ENCODE results near the gene NDUFS1.
"Not testable (repeated sequence)": the region's sequence is repeated elsewhere in the genome, so short reads cannot be mapped to it uniquely, and the experiment has no call there.

NDUFS1 gene

GRCh38 chr2:206158563-206159345, 490 bp downstream of the NDUFS1 start:
- peak overlapping the region; percentile 92 for H3K27ac ChIP-seq
- no peak for TF ChIP-seq CTCF (conservative IDR thresholded peaks at IDR 0.05)

DNA sequence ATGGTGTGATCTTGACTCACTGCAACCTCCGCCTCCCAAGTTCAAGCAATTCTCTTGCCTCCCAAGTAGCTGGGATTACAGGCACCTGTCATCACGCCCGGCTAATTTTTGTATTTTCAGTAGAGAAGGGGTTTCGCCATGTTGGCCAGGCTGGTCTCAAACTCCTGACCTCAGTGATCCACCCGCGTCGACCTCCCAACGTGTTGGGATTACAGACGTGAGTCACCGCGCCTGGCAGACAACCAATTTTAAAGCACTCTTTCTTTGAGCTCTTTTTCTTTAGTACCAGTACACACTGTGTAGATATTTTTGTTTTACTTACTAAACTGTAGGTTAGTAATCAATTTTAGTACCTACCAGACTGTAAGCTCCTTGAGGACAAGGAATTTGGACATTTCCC, 2.2 kb downstream of the NDUFS1 start:
- H3K27ac ChIP-seq, result not testable (repeated sequence)

DNA sequence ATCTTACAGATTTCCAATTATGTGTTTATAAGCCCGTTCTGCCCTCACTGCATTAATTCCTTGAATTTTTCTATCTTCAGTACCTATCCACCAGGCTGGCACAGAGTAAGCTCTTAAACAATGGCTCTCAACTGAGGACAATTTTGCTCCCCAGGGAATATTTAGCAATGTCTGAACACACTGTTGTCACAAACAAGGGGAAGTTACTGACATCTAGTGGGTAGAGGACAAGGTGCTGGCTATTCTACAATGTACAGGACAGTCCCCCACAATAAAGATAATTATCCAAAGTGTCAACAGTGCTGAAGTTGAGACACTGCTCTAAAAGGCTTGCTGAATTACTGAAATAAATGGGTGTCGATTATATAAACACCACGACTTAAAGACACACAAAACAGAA, 5.0 kb downstream of the NDUFS1 start:
- TF ChIP-seq CTCF (conservative IDR thresholded peaks at IDR 0.05), result peak; percentile 63
- H3K27ac ChIP-seq, result peak overlapping the region; percentile 13; the same call in 1 of the 2 replicates

GRCh38 chr2:206150631-206151030, 8.6 kb downstream of the NDUFS1 start:
- H3K27ac ChIP-seq, result no peak overlapping the region
- no peak for TF ChIP-seq CTCF (conservative IDR thresholded peaks at IDR 0.05)

DNA sequence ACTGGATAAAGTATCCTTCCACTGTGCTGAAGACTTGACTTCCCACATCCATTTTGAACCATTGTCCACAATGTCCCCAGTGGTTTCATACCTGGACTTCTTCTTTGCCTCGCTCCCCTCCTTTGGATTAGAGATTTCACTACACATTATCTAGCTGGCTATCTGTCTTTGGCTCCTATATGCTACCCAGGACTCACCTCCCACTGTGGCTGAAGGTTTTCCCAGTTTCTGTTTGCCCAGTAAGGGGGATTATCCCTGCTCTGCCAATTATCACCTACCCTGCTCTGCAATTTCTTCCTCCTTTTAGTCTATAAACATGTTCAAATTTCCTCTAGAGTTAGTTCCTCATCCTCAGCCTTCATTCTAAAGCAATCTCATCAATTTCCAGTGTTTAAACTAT, 9.1 kb downstream of the NDUFS1 start:
- no peak overlapping the region for H3K27ac ChIP-seq
- no peak for TF ChIP-seq CTCF (conservative IDR thresholded peaks at IDR 0.05)

DNA sequence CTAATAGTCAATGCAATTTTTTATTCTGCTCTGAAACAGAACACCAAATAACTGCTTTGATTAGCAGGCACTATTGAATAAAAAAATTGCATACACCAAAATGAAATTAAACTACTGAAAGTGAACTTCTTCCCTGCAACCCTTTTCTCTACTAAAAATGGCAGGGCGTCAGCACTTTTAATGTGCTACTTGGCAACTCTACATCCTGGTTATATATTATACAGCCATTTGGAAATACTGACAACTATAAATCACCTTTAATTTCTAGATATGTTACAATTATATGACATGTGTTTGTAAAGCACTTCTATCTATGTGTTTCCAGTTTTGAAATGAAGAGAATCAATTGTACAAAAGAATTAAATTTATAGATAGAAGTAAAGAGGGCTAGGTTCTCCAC, 9.9 kb downstream of the NDUFS1 start:
- TF ChIP-seq CTCF (conservative IDR thresholded peaks at IDR 0.05), result no peak
- no peak overlapping the region for H3K27ac ChIP-seq

DNA sequence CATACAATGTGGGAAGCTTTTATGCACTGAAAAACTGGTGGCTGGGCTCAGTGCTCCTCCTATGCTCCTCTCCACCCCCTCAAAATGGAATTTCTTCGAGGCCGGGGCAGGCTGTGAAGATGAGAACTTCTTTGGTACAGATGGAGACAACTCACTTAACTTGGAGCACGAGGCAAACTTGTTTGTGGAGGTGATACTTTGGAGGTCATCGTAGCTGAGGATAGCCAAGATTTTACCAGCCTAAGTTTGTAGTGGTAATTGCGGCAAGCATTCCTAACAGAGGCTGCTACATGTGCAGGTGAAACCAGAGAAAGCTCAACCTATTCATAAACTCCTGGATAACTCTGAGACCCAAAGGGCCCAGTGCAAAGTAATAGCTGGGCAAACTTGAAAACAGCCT, 13.6 kb downstream of the NDUFS1 start:
- H3K27ac ChIP-seq, result no peak overlapping the region
- no peak for TF ChIP-seq CTCF (conservative IDR thresholded peaks at IDR 0.05)

DNA sequence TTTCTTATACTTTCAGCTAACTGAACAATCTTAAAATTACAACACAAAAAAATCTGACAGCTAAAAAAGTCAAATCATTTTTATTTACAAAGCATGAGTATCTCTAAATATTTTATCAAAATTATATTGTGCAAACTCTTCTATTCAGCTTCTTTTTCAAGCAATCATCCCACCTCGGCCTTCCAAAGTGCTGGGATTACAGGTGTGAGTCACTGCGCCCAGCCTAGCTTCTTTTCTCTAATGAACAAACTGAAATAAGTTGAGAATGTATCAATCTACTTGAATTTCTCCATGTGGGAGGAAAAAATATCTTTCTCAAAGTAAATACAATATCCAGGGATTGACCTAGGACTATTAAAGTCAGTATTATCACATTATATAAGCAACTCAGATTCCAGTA, 14.9 kb downstream of the NDUFS1 start:
- no peak overlapping the region for H3K27ac ChIP-seq
- TF ChIP-seq CTCF (conservative IDR thresholded peaks at IDR 0.05), result no peak
